ENCODE data around the gene MYLK.

The MYLK gene

GRCh38 chr3:123819949-123820348, 64.2 kb downstream of the MYLK start:
- DNase-seq = no peak

DNA sequence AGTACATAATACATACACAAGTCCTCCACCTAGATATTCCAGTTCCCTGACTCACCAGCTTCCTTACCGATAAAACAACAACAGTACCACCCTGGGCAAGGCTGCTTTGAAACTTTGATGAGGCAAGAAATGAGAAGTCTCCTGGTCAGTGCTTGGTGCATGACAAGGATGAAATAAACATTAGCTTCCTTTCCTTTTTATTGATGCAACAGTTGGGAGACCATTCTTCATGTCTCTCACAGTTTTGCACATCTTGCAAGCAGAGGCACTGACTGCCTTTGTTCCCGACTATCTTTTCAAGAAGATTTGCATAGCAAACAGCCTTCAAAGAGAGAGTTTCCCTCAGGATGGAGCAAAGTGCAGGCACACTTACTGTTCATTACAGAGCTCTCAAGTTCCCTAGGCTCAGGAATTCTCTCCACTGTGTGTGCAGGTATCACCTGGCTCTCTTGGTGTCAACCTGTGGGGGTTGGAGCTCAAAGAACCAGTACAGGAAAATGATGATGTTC, 65.2 kb downstream of the MYLK start:
- DNase-seq = no peak

GRCh38 chr3:123818324-123818920, 65.7 kb downstream of the MYLK start:
- no peak for DNase-seq

- no peak for DNase-seq
Observed at GRCh38 chr3:123817413-123817812, 66.7 kb downstream of the MYLK start.

GRCh38 chr3:123816673-123817207, 67.4 kb downstream of the MYLK start:
- no peak for DNase-seq

GRCh38 chr3:123815981-123816380, 68.2 kb downstream of the MYLK start:
- DNase-seq = no peak

- DNase-seq = no peak
Observed at GRCh38 chr3:123813876-123814275, 70.3 kb downstream of the MYLK start.

- no peak for DNase-seq
Observed at GRCh38 chr3:123809597-123809996, 74.5 kb downstream of the MYLK start.

- DNase-seq = no peak
Observed at GRCh38 chr3:123808812-123809211, 75.3 kb downstream of the MYLK start.

- DNase-seq = peak; percentile 67
Observed at GRCh38 chr3:123807820-123808219, 76.3 kb downstream of the MYLK start.

GRCh38 chr3:123805504-123805903, 78.6 kb downstream of the MYLK start:
- no peak for DNase-seq

DNA sequence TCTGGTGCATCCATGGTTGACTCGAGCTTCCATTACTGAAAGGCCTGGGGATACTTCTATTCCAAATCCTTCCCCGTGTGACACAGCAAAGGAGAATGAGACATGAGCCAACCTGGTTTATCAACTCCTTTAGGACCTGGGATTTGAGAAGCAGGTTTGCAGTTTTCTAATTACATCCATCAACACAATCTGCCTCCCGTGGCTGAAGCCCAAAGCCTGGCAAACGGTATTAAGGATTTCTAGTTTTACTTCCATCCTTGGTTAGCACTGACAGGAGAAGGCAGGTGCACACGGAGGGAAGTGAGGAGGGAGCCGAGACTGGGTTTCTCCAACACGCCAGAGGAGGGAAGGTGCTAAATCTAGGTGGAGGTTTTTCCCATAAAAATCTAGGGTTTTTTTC, 79.0 kb downstream of the MYLK start:
- no peak for DNase-seq

DNA sequence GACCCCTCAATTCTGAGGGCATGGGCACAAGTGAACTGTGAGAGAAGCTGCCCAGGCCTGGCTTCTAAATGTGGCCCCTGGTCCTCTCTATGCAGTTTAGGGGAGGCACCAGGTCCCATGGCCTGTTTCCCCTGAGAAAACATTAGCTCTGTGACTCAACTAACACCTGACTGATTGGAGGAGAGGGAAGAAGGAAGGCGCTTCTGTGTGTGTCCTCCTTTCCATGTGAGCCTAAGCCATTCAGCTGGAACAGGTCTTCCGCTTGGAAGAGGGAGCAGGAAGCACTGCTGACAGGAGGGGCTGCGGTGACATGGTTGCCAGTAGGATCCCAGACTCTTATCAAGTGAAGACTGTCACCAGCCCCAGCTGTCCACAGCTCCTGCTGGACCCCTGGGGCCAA, 79.5 kb downstream of the MYLK start:
- no peak for DNase-seq

DNA sequence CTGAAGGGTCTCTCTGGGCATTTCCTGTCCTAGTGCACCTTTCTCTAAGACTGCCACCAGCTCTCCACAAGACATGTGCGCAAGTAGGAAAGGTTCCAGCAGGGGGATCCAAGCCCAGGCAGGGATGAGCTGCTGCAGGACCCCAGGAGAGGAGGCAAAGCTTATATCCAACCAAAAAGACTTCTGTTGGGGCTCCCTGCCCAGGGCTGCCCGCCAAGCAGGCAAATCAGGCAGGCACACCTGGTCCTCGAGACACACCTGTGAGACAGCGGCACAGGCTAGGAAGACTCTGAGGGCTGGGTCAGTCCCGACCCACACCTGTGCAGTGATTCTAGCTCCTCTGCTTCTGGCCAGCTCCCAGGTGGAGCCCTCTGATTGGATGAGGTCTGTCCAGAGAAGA, 80.6 kb downstream of the MYLK start:
- no peak for DNase-seq

GRCh38 chr3:123802007-123802625, 82.0 kb downstream of the MYLK start:
- no peak for DNase-seq

DNA sequence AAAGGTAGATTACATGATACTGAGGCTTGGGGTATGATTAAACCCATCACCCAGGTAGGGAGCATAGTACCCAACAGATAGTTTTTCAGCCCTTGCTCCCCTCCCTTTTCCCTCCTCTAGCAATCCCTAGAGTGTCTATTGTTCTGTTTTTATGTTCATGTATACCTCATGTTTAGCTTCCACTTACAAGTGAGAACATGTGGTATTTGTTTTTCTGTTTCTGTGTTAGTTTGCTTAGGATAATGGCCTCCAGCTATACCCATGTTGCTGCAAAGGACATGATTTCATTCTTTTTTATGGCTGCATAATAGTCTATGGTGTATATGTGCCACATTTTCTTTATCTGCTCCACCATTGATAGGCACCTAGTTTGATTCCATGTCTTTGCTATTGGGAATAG, 82.7 kb downstream of the MYLK start:
- DNase-seq = no peak

- DNase-seq = no peak
Observed at GRCh38 chr3:123800362-123800682, 83.8 kb downstream of the MYLK start.

DNA sequence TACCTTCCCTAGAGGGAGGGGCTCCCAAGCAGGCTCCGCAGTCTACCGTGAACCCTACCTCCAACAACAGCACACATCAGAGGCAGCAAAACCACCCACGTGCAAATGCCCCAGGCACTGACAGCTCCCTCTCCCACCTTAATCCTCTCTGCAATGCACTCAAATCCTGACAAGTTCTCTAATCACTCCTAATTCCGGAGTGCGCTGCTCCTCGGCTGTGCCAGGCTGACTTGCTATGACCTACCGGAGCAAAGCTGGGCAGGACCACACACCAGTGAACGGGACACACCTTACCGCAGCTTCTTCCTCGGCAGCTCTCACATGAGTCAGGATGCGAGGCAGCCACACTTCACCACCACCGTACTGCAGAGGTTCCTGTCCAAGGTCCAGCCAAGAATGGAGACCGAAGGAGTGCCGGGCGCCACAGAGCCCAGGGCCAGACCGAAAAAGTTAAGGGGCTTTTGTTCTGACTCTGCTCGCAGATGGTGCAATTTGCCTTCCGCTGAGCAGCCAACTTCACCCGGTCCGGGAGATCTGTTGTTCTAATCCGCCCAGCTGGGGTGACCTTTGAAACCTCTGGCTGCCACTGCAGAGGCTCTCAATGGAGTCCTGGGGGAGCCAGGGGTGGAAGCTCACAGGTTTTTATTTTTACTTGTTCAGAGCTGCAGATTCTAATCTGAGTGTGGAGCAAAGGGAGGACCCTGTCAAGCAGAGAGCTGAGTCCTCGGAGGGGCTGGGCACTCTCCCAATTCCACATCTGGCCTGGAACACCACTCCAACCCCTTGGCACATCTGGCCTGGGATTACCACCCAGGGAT, 84.4 kb downstream of the MYLK start:
- no peak for DNase-seq

DNA sequence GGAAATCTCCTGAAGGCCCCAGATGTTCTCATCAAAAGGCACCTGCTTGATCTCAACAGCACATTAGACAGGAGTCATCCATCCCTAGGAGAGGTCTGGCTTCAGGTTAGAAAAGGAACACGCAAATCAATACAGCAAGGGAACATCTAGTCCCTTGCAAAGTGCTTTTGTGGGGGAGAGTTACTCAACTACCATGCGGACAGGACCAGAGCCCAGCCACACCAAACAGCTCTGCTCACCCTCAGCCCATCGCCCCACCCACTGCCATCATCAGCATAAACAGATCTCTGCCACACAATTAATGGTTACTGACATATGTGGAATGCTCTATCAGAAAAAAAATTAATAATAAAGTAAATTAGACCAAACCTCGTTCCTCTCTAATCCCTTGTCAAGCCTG, 85.6 kb downstream of the MYLK start:
- no peak for DNase-seq

DNA sequence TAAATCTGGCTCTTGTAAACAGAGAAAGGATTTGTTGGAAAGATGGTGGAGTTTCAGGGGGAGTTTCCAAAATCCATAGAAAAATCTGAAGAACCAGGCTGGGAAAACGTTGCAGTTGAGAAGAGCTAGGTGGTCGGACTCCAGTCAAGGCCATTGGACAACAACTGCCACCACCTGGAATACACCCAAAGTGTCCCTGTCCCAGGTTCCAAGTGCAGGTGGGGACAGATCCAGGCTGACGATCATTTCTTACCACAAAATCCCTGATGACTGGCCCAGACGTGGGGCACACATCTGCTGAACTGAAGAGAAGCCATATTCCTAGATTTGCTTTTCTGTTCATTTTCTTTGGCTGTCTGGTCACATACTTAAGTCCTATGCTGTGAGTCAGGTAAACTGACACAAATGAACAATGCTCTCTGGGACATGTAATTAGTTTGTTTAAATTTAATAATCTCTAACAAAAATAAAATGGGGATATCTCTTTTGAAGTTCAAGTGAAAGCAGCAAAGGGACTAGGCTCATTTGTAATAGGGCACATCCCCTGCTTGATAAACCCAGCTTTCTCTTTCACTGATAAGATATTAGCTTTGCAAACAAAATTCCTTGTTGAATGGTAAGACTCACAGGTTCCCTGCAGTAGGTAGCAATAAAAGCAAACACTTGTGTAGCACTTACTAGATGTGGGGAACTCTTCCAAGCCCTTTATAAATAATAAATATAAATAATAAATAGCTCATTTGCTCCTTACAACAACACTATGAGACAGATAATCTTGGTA, 88.5 kb downstream of the MYLK start:
- no peak for DNase-seq

GRCh38 chr3:123793425-123793824, 90.7 kb downstream of the MYLK start:
- no peak for DNase-seq

GRCh38 chr3:123792473-123793201, 91.5 kb downstream of the MYLK start:
- no peak for DNase-seq

All from NCI-H2029 (cell line).